ENCODE measurements around the gene SDCCAG8.

- no peak for TF ChIP-seq REST (IDR thresholded peaks at IDR 0.05)
- TF ChIP-seq POLR2AphosphoS2 (conservative IDR thresholded peaks at IDR 0.05; ENCODE audit: low read length): no peak
- no peak for TF ChIP-seq CTCF (IDR thresholded peaks at IDR 0.05)
- no peak for TF ChIP-seq CHD2 (IDR thresholded peaks at IDR 0.05; ENCODE audit: low read length, partially characterized antibody)
Observed at GRCh38 chr1:243473227-243474135, 217.6 kb downstream of the SDCCAG8 start.

Measured in A549 (cell line).